OCI-LY1 (cell line): Measurements from ENCODE around the gene ZNF469.

Source experiments
- H2AFZ ChIP-seq: fragments of 200-600 bp; sonication (generic), shearing (Covaris generic); 2 replicates; pipeline ENCODE4 v1.6.0; 2014; ENCODE audit warnings: antibody characterized with exemption, mild to moderate bottlenecking, low read length
- H3F3A ChIP-seq: fragments of 200-600 bp; sonication (generic), shearing (Covaris generic); 2 replicates; pipeline ENCODE4 v1.6.0; 2014; ENCODE audit warnings: mild to moderate bottlenecking, antibody characterized with exemption, low read length, moderate library complexity; ENCODE audit not compliant: insufficient read depth
- H3K27ac ChIP-seq: fragments of 200-600 bp; sonication (generic); 2 replicates; pipeline ENCODE4 v1.5.1; 2014; ENCODE audit warnings: low read length, mixed run types, mild to moderate bottlenecking, low read depth; ENCODE audit not compliant: poor library complexity, severe bottlenecking
- H3K27me3 ChIP-seq: fragments of 200-600 bp; sonication (generic); 2 replicates; pipeline ENCODE4 v1.6.0; 2014; ENCODE audit warnings: antibody characterized with exemption, mild to moderate bottlenecking, low read length, moderate library complexity; ENCODE audit not compliant: insufficient read depth
- H3K36me3 ChIP-seq: fragments of 200-600 bp; sonication (generic); 2 replicates; pipeline ENCODE4 v1.6.1; 2014; ENCODE audit warnings: mild to moderate bottlenecking, antibody characterized with exemption, low read length, moderate library complexity, mixed read lengths; ENCODE audit not compliant: insufficient read depth
- H3K4me1 ChIP-seq: fragments of 200-600 bp; sonication (generic); 2 replicates; pipeline ENCODE4 v1.5.1; 2014; ENCODE audit warnings: mild to moderate bottlenecking, low read length, moderate library complexity; ENCODE audit not compliant: insufficient read depth, severe bottlenecking
- H3K4me2 ChIP-seq: fragments of 200-600 bp; sonication (generic), shearing (Covaris generic); 2 replicates; pipeline ENCODE4 v1.6.1; 2014; ENCODE audit warnings: low read length
- H3K4me3 ChIP-seq: fragments of 200-600 bp; sonication (generic); 2 replicates; pipeline ENCODE4 v1.5.1; 2014; ENCODE audit warnings: low read length, low read depth, mild to moderate bottlenecking, mixed read lengths; ENCODE audit not compliant: poor library complexity, severe bottlenecking
- H3K79me2 ChIP-seq: fragments of 200-600 bp; shearing (Covaris generic); 2 replicates; pipeline ENCODE4 v1.6.1; 2016; ENCODE audit warnings: mixed run types, low read length, mixed read lengths; ENCODE audit not compliant: insufficient read depth
- H3K9ac ChIP-seq: fragments of 200-600 bp; sonication (generic), shearing (Covaris generic); 2 replicates; pipeline ENCODE4 v1.6.1; 2014; ENCODE audit warnings: mild to moderate bottlenecking, low read length, mixed read lengths
- H3K9me2 ChIP-seq: fragments of 200-600 bp; sonication (generic), shearing (Covaris generic); 2 replicates; pipeline ENCODE4 v1.6.1; 2014; ENCODE audit warnings: low read depth, mild to moderate bottlenecking, low read length, mixed read lengths
- H3K9me3 ChIP-seq: fragments of 200-600 bp; shearing (Covaris generic); 2 replicates; pipeline ENCODE4 v1.6.1; 2014; ENCODE audit warnings: low read length, mixed read lengths
- H4K20me1 ChIP-seq: fragments of 200-600 bp; sonication (generic), shearing (Covaris generic); 2 replicates; pipeline ENCODE4 v1.6.0; 2016; ENCODE audit warnings: mild to moderate bottlenecking, low read length; ENCODE audit not compliant: insufficient read depth
- CTCF ChIP-seq: fragments of 200-600 bp; sonication (generic), shearing (Covaris generic); IDR thresholded peaks from 2 replicates; pipeline ENCODE4 v1.5.1; 2017; ENCODE audit warnings: mild to moderate bottlenecking, antibody characterized with exemption, low read length, moderate library complexity, mixed read lengths
- EZH2 ChIP-seq: fragments of 200-600 bp; sonication (generic), shearing (Covaris generic); IDR thresholded peaks from 2 replicates; pipeline ENCODE4 v1.8.0; 2017; ENCODE audit warnings: borderline replicate concordance, mixed run types, mild to moderate bottlenecking, antibody characterized with exemption, low read length, moderate library complexity, mixed read lengths

ZNF469 gene

GRCh38 chr16:88345721-88346560 is 36.8 kb upstream of the ZNF469 start:
- Histone ChIP-seq H3K27ac (no peak overlapping the region), H3K4me2 (no peak overlapping the region), H3K9me2 (no peaks in the 10 kb centered on the region), H3K9ac (no peak overlapping the region), H3K79me2 (no peaks in the 10 kb centered on the region), H3K4me3 (no peak overlapping the region), H3F3A (no peaks in the 10 kb centered on the region), H3K36me3 (no peaks in the 10 kb centered on the region), H3K27me3 (peaks cover 12% of the 10 kb centered on the region), H4K20me1 (no peaks in the 10 kb centered on the region), H3K4me1 (no peaks in the 10 kb centered on the region), H3K9me3 (no peaks in the 10 kb centered on the region), H2AFZ (no peak overlapping the region)
- TF ChIP-seq EZH2: no peak
- TF ChIP-seq CTCF: no peak

- Histone ChIP-seq H3K9me2 (no peaks in the 10 kb centered on the region), H3K27me3 (peaks cover 12% of the 10 kb centered on the region), H2AFZ (no peak overlapping the region), H3K4me3 (no peak overlapping the region), H3K4me2 (no peak overlapping the region), H3K4me1 (no peaks in the 10 kb centered on the region), H3K27ac (no peak overlapping the region), H3K9me3 (no peaks in the 10 kb centered on the region), H3K36me3 (no peaks in the 10 kb centered on the region), H3K79me2 (no peaks in the 10 kb centered on the region), H3F3A (no peaks in the 10 kb centered on the region), H3K9ac (no peak overlapping the region), H4K20me1 (no peaks in the 10 kb centered on the region)
- TF ChIP-seq CTCF (no peak), EZH2 (no peak)
These were observed 35.9 kb upstream of the ZNF469 start for GRCh38 chr16:88346680-88347505.

GRCh38 chr16:88347656-88348376 is 34.9 kb upstream of the ZNF469 start:
- Histone ChIP-seq H3K36me3 (no peaks in the 10 kb centered on the region), H3K79me2 (no peaks in the 10 kb centered on the region), H3K27ac (no peak overlapping the region), H3K9me2 (no peaks in the 10 kb centered on the region), H3F3A (no peaks in the 10 kb centered on the region), H3K4me3 (no peak overlapping the region), H3K4me1 (no peaks in the 10 kb centered on the region), H4K20me1 (no peaks in the 10 kb centered on the region), H2AFZ (no peak overlapping the region), H3K4me2 (no peak overlapping the region), H3K27me3 (peaks cover 10% of the 10 kb centered on the region), H3K9ac (no peak overlapping the region), H3K9me3 (no peaks in the 10 kb centered on the region)
- TF ChIP-seq EZH2: no peak
- TF ChIP-seq CTCF: no peak
